ENCODE measurements around the gene KRTAP4-6.

KRTAP4-6 gene

GRCh38 chr17:41098481-41098880 is 41.9 kb downstream of the KRTAP4-6 start:
- Histone ChIP-seq H3K4me2 (no peak overlapping the region), H3K9ac (no peak overlapping the region), H3K4me1 (ENCODE audit: low read depth, poor library complexity, severe bottlenecking) (no peaks in the 10 kb centered on the region), H3K27ac (no peak overlapping the region), H3K79me2 (ENCODE audit: insufficient read depth, low read depth) (no peaks in the 10 kb centered on the region), H3K27me3 (ENCODE audit: insufficient read depth, low read depth) (no peaks in the 10 kb centered on the region), H3K4me3 (IDR thresholded peaks at IDR 0.05; ENCODE audit: insufficient read depth, low read depth, low read length) (no peak overlapping the region), H3K36me3 (ENCODE audit: insufficient read depth) (no peaks in the 10 kb centered on the region), H2AFZ (ENCODE audit: low read depth) (no peak overlapping the region), H4K20me1 (ENCODE audit: insufficient read depth) (no peaks in the 10 kb centered on the region)
- no peak for TF ChIP-seq CTCF (conservative IDR thresholded peaks at IDR 0.05; ENCODE audit: low read depth, low read length)

- no peak for TF ChIP-seq CTCF (conservative IDR thresholded peaks at IDR 0.05; ENCODE audit: low read depth, low read length)
- Histone ChIP-seq H3K27me3 (ENCODE audit: insufficient read depth, low read depth) (no peaks in the 10 kb centered on the region), H3K36me3 (ENCODE audit: insufficient read depth) (no peaks in the 10 kb centered on the region), H2AFZ (ENCODE audit: low read depth) (no peak within 1 kb of the TSS), H3K4me3 (IDR thresholded peaks at IDR 0.05; ENCODE audit: insufficient read depth, low read depth, low read length) (no peak within 1 kb of the TSS), H4K20me1 (ENCODE audit: insufficient read depth) (no peaks in the 10 kb centered on the region), H3K27ac (no peak within 1 kb of the TSS), H3K4me1 (ENCODE audit: low read depth, poor library complexity, severe bottlenecking) (no peaks in the 10 kb centered on the region), H3K79me2 (ENCODE audit: insufficient read depth, low read depth) (no peaks in the 10 kb centered on the region), H3K4me2 (no peak within 1 kb of the TSS), H3K9ac (no peak within 1 kb of the TSS)
Measured at GRCh38 chr17:41098042-41098441, 42.3 kb downstream of the KRTAP4-6 start, which contains the start of gene KRTAP4-8. Gene KRTAP4-8, minus strand, starts transcription at chr17:41098142. Its CDS starts 58 bp downstream, at chr17:41098084.

GRCh38 chr17:41096055-41096454 is 44.3 kb downstream of the KRTAP4-6 start:
- no peak overlapping the region for H3K27ac ChIP-seq
- no peaks in the 10 kb centered on the region for H3K27me3 ChIP-seq (ENCODE audit: insufficient read depth, low read depth)
- TF ChIP-seq CTCF (conservative IDR thresholded peaks at IDR 0.05; ENCODE audit: low read depth, low read length) = no peak
- no peak overlapping the region for H3K4me2 ChIP-seq
- H3K36me3 ChIP-seq (ENCODE audit: insufficient read depth) = no peaks in the 10 kb centered on the region
- H4K20me1 ChIP-seq (ENCODE audit: insufficient read depth) = no peaks in the 10 kb centered on the region
- H3K79me2 ChIP-seq (ENCODE audit: insufficient read depth, low read depth) = no peaks in the 10 kb centered on the region
- H3K4me3 ChIP-seq (IDR thresholded peaks at IDR 0.05; ENCODE audit: insufficient read depth, low read depth, low read length) = no peak overlapping the region
- H3K9ac ChIP-seq = no peak overlapping the region
- H2AFZ ChIP-seq (ENCODE audit: low read depth) = no peak overlapping the region
- H3K4me1 ChIP-seq (ENCODE audit: low read depth, poor library complexity, severe bottlenecking) = no peaks in the 10 kb centered on the region

All from KMS-11 (cell line).